Frontal cortex (tissue), 4 donors: ENCODE results near the gene MEF2C. TPM values are rescaled to one million over a fixed set of nuclear protein-coding genes. Genes with fewer than 3 reads are reported as not detected.

ENCODE experiments used
- DNase-seq, 2 donors: peaks; one replicate each; pipeline ENCODE4 v3.0.0; 2012; ENCODE audit warnings: low spot score in 2 of 2
- FAIRE-seq: peaks from 2 replicates; lab custom pipeline; 2012; peaks lifted over from hg19 to GRCh38; lab: Jason Lieb, UNC
- total RNA-seq: library from RNA; depleted of rRNA; stranded (reverse); fragments of >200 nt; gene quantifications from one replicate; pipeline ENCODE4 v1.2.3, GENCODE V29; 2014
- donor health status: control.
- donor health status: control.
- donor health status: control.

MEF2C gene
- total RNA-seq, 1 donor from 2014 or later: 1,165 TPM

DNA sequence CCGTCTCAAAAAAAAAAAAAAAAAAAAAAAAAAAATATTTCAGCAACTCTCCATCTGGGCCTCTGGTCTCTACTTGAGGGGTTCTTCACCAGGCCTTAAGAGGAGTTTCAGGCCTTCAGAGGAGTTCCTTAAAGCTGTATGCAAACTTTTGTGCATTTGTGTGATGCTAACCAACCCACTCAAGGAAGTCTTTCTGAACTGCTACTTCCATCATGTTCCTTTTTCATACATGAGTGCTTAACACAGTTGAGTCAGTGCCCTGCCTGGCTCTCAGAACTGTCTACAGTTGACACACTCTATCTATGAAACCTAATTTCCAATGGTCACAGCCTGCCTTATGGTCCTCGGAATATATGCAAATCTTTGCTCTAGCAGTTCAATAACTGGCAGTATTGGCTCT is 146.5 kb downstream of the MEF2C start:
- no peak for DNase-seq
- no peak for FAIRE-seq

DNA sequence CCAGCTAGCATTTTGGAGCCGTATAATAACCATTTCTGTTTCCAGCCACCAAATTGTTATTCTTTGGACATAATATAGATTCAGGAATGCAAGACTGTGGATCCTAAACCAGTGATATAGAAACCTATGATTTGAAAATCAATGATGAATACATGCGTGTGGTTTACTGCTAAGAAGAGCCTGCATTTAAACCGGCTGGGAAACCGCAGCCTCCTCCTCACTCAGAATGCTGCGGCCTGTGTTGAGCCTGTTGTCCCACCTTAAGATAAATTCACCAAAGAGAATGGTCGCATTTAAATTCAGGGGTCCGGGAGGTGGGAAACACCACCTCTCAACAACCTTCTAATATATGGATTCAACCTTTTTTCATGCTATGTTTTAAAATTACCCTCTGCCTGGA is 148.0 kb downstream of the MEF2C start:
- FAIRE-seq (no peak), DNase-seq (no peak)

DNA sequence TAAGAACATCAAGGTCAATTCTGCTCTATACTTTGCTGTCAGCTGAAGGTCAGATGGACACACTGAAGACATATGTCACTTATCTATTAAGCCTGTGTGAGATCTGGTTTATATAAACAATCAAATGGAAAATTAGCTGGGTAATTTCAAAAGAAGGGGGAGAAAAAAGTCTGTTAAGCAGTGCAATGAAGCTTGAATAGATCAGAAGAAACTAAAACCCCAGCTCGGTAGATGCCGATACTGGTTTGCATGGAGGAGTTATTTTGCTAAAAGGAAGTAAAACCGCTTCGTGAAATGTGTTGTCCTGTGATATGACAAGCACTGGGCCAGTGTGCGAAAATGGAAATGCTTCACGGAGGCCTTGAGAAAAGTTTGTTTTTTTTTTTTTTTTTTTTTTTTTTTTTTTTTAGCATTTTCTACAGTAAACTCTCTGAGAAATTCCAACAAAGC is 148.8 kb downstream of the MEF2C start:
- no peak for FAIRE-seq

DNA sequence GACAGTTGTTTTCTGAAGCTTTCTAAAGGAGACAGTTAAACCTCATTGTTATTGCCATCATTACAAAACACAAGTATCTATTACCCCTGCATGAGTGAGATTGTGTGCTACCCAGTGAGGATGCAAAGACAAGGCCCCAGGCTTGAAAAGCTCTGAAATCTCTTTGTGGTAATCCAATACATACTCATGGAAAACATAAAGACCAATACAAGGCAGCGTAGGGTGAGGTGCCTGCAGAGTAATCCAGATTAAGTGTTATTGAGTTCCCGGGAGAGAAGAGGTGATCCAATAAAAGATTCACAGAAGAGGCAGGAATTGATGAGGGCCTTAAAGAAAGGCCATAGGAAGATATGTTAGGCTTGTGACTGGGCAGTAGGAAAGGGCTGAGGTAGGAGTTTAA is 150.1 kb downstream of the MEF2C start:
- FAIRE-seq: no peak
- no peak for DNase-seq

More for the DNA sequence above, 148.8 kb downstream of the MEF2C start:
- DNase-seq: no peak

DNA sequence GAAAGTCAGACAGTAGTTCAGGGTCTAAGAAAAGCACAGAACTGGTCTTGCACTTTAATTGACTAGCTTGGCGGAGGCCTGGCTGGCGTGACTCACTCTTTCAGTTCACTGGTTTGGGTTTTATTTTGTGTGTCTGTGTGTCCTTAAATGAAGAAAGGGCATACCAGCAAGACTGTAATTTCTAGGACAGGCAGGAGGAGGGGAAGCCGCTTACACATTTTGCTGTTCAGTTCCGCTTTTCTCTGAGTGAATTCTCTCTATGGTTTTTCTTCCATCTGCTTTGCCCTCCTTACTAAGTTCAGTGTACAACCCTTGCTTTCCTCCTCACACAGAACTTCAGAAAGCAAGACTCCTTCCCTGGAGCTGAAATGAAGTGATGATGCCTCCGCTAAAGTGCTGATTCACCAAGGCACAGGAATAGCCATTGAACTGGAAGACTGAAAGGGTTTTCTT is 150.8 kb downstream of the MEF2C start:
- no peak for FAIRE-seq
- DNase-seq: peak in 1 of 2 donors; percentile 14

DNA sequence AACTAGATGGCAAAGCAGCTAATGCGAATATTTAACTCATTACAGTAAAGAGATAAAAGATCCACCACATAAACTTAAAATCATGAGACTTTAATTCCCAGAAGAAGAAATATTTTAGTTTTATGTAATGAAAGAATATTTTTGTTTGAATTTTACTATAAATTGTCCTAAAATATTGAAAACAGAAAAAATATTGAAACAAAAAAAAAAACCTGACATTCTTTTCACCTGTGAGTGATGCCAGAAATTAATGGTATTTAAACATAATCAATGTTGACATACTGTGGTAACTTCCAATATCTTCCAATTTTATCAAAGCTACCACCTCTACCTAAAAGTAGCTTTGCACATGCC is 153.2 kb downstream of the MEF2C start:
- FAIRE-seq (no peak), DNase-seq (no peak)

DNA sequence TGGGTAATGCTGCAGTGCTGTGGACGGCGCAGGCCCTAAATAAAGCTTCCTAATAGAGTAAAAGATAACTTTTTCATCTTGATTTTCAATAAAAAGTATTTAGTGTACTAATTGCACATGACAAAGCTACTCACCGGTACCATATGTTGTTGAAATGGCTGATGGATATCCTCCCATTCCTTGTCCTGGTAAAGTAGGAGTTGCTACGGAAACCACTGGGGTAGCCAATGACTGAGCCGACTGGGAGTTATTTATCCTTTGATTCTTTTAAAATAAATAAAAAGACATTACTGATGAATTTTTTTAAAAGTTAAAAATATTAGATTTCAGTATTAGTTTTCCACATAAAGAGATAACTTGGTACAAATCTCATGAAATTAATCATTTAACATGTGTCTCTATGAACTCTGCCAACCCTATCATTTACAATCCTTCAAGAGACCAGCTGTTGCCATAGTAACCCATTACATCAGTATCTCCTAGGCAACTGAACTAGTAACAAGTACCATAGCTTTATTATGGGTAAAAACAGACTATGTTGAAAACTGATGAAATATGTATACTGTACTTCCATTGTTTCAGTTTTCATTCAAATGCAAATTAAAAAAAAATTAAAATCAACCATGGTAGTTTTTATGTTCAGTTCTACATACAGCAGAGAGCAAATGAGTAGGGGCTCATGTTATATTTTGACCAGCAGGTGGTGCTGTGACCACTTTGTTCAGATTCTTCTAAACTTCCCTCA is 153.7 kb downstream of the MEF2C start:
- DNase-seq: peak in 1 of 2 donors; percentile 12

DNA sequence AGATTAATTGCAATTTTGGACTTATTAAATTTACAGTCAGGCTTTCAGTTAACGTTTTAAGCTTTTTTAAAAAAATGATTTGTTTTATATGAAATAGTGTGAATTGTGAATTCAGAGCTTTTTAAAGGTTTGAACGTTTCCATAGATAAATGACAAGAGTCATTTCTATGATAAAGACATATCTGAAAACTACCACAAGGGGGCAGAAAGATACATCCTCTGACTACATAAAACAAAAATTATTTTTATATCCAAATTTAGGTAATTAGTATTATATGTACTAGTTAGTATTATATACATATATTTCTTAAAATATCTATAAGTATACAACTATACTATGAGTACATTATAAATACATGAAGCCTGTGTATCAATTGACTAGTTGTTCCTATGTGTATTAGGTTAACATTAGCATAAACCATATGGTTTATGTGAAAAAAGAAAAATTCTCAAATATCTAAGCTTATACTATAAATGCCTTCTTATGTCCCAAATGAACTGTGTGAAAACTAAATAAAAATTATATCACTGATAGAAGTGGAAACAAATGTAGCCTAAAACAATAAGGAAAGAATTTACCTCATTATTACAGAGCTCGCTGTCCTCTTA is 155.2 kb downstream of the MEF2C start:
- FAIRE-seq (peak; percentile 99), DNase-seq (no peak)

More for the DNA sequence above, 153.7 kb downstream of the MEF2C start:
- FAIRE-seq: peak; percentile 98

DNA sequence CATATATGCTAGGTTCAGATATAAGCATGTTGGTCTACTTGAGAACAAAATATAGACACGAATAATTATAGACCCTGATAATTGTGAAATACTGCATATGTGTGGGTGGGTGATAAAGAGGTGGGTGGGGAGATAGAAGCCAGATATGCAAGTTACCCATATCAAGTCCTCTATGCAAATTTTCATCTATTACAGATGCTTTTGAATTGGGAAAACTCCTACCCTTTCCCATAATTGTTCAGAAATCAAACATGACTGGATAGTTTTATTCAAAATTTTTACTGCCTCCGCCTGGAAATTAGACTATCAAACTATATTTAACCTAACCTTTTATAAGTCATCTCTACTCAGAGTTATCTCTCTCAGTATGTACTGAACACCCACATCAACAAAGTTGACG is 157.5 kb downstream of the MEF2C start:
- FAIRE-seq: no peak

DNA sequence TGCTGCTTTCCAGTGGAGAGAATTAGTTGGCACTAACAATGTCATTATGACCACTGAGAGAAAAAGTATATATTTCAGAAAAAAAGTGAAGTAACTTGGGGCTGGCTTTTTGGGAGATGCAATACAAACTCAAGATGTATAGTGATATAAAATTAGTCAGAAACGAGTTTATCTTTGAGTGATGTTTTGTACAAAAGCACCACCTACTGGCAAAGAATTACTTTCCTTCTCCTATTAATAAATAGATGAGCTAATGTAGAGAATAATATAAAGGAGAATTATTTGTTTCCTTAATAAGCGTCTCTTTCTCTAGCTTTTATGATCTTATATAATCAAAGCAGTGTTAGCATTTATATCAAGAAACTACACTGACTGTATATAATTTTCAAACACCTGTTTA is 158.8 kb downstream of the MEF2C start:
- peak; percentile 80 for FAIRE-seq

More for the DNA sequence above, 157.5 kb downstream of the MEF2C start:
- no peak for DNase-seq

DNA sequence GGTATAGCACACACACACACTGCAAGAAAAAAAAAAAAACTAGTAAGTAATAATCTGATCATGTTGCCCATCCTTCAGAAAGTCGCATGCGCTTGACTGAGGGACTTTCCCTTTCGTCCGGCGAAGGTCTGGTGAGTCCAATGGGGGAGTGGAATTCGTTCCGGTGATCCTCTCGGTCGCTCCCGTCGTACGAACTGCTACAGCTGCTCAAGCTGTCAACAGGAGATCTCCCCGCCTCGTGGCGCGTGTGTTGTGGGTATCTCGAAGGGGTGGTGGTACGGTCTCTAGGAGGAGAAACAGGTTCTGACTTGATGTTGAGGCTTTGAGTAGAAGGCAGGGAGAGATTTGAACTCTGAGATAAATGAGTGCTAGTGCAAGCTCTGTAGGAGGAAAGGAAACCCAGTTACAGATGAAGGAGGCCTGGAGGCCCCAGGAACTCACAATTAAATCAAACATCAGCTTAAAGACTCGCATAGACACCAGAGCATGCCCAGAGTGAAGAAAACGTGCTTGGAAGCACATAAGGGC is 160.4 kb downstream of the MEF2C start:
- DNase-seq (no peak), FAIRE-seq (no peak)

More for the DNA sequence above, 158.8 kb downstream of the MEF2C start:
- no peak for DNase-seq

DNA sequence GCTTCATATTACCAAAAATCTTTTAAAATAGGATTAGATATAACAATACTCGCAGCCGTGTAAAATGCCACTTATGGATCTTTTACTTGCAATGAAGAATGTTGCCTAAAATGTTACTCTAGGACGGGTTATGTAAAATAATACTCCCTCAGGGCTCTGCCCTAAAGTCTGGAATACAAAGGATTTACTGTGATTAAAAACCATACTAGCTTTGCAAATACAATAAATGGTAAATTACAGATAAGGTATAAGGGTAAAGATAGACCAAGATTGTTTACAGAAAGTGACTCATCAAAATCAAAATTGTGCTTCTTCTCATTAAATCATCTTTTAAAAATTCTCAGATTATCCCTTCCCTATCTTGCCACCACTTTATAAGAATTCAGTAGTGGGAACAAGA is 163.6 kb downstream of the MEF2C start:
- DNase-seq: no peak
- no peak for FAIRE-seq

DNA sequence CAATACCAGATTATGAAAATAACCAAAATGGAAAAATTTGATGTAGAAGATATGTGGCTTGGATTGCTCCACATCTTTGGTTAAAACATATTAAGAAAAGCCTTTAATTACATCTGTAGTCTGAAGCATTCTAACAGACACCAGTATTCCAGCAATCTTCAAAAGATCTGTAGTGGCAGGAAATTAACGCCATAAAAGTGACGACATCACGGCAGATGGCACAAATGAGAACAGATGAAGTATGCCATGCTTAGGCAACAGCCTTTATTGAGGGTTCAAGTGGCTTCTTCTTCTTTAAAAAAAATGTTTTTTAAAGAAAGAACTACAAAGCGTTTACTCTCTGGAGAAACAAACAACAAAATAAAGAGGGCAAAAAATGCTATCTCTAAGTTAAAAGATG is 164.2 kb downstream of the MEF2C start:
- FAIRE-seq: no peak

DNA sequence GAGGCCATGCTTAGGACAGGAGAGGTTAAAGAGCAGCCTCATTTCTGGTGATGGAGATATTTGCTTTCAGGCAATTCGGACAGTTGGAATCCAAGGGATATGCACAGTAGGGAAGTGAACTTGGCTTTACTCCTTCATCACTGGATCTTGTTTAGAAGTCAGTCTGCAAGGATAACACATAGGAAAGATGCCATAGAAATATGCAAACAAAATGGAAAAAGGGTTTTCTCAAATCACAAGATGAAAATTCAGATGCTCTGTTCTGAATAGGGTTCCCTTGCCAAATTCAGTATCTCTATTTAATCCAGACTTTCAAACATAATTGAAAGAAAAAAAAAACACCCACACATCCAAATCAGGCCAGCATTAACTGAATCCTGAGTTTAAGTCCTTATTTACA is 166.9 kb downstream of the MEF2C start:
- no peak for DNase-seq
- no peak for FAIRE-seq

More for the DNA sequence above, 164.2 kb downstream of the MEF2C start:
- no peak for DNase-seq

DNA sequence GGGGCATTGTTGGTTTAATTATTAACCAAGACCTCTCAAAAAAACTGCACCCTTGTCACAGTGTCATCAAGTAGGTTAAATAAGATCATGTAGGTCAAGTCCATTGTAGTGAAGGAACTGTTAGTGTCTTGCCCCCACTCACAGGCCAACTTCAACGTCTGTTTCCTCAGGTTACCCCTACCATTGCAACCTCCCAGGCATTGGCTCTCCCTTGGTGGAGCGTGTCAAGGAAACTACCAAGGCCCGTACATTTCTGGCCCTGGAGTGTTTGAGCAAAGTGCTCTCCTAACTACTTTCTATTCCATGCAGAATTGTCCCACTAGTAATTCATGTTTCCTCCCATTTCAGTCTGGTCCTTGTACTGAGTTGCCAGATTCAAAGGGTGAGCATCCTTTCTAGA is 167.5 kb downstream of the MEF2C start:
- DNase-seq (no peak), FAIRE-seq (no peak)

DNA sequence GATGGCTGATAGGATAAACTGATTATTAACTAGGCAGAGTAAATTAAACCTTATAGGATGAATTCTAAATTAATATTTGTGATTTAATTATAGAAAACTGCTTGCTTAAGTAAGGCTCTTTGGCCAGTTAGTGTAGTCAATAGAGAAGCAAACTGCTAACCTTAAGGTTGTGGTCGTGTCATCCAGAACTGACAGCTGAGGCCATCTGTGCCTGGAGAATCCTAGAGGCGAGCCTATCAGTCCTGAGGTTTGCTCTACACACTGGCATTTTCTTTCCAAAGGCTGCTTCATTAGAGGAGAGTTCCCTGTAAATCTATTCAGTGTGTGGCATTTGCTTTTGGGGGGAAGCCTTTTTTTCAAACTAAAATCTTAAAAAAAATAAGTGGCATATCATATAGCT is 169.2 kb downstream of the MEF2C start:
- FAIRE-seq: no peak
- no peak for DNase-seq

DNA sequence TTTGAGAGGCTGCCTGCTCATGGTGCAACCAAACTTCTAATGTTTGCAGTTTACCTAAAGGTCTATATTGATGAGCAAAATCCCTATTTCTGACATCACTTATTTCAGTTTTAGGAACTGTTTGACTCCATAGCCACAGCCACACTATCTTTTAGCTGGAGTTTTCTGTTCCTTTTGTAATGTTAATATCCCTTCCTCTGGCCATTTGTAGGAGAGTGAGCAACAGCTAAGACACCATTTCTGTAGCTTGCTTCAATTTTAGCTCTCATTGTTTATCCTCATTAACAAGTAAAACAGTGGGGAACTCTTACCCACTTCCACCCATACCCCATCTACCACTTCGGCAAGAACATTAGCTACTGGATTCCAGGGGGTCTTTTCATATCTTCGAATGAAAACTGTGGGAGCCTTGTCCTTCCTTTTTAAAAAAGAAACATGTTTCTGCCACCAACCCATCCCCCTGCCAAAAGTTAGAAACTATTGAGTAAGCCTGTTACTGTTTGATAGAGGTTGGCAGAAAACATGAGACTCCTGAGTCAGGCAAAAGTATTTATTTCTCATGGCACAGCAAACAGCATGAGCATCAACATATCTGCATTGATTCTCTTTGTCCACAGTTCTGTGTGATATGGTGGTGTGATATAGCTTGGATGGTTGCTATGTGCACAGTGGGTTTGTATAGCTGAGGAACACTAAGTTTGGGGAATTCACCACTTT is 174.1 kb downstream of the MEF2C start:
- DNase-seq: no peak
- no peak for FAIRE-seq

DNA sequence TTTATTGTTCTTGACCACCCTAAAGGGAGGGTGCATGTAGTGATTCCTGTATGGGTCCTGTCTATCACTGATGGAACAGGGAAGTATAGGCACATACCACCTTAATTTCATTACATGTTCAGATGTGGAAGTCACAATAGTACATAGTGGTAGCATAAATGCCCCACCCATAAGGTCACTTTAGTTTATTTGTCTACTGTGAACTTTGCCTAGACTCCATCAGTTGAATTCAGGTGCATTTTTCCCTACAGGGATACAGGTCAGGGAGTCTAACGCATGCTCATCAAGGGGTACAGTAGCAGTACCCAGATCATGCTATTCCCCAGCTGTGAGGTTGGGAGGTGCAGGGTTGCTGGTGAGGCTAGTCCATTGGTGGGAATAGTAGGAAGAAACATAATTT is 175.0 kb downstream of the MEF2C start:
- DNase-seq: no peak
- no peak for FAIRE-seq

DNA sequence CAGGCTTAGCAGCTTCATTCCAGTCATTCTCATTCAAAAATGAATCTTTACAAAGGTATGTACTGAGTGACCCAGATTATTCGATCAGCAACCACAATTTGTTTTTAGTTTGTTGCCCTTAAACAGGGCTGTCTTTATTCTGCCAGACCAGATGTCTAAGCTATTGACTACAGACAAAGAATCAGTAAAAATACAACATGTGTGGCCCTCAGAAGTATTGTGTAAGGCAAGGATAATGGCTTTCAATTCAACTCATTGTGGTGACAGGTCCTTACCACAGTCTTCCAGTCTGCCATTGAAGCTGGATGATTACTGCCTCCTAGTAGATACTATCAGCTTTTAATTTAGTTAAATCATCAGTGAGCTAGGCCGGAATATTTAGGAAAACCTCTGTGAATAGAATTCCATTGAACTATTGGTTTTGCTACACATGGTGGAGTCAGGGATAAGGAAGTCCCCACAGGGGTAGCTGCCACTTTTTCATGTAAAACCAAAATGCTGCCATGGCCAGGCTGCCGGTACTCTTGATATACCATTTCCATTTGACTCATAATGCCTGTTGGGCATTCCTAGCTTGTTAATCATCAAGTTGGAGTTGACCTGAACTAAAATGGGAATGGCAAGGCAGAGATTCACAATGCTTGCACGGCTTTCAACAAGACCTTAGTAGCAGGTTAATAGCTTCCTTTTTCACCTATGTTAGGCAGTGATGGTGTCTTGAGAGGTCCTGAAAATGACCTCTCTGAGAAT is 175.6 kb downstream of the MEF2C start:
- DNase-seq: no peak
- FAIRE-seq: no peak

DNA sequence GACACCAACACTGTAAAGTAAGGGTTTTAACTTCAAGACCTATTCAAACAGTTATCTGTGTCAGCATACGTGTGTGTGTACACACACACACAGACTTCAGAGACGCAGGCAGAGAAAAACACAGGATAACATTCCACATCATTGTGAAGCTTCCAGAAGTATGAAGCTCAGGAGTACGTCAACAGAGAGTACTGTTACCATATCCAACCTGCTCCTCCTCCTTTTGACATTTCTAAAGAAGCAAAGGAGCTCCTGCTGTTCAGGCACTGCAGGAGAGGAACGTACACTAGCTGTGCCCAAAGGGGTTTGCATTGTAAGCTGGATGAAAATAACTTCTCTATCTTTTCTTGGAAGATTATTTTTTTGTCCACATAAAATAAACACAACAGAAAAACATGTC is 180.7 kb downstream of the MEF2C start:
- FAIRE-seq (no peak), DNase-seq (no peak)
